ENCODE measurements around the gene FLT3. TPM values are rescaled to one million over a fixed set of nuclear protein-coding genes. Genes with fewer than 3 reads are reported as not detected.

The FLT3 gene
- total RNA-seq, 1 donor from 2014 or later, result 0.07 TPM

DNA sequence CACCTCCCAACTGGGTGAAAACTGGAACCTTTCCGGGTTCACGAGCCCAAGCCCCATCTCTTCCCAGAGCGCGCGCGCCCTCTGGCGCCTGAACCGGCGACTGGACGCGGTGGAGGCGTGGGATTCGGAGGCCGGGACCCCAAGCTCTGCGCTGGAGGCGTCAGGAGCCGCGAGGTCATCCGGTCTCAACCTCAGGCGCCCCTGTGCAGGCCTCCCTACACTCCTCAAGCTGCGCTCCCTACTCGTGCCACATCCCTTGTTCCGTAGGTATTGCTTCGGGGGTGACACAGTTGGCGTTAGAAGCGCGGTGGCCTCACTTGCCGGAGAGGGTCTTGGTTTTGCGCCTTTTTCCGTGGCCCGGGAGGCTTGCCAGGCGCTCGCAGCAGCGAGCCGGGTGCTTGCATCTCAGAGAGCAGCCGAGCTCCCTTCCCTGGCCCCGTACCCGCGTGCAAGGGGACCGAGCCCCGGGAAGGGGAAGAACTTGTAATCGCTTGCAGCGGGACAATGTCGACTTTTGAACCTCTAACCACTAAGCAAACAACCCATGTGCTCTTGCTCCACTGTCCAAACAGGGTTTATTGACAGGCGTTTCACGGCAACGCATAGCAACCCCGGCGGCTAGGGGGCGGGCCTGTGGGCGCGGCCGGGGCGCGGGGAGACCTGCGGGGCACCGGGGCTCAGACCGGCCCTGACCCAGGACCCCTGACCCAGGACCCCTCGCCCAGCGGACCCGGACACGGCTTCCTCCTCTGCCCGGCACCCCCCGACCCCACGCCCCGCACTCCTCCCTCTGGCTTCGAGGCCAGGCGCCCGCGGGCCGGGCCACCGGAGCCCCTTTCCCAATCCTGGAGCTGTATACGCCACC, 139.8 kb downstream of the FLT3 start:
- H3K4me3 Mint-ChIP-seq, result peak overlapping the region; percentile 67
- no peak for TF ChIP-seq CTCF (IDR thresholded peaks at IDR 0.05)
- ChIA-PET POLR2A (no interaction called here), CTCF (interaction anchor here (0.9 to 1.4 kb wide), 2 partner anchors 9 to 134 kb away, joined by 3 to 7 read pairs; partner anchors contain the start of gene CDX2)
- intact Hi-C loops (cut with micrococcal nuclease), result no loop called here
- H3K9me3 Mint-ChIP-seq, result no peaks in the 10 kb centered on the region
- no peak overlapping the region for H3K27ac Mint-ChIP-seq
- DNase-seq (no peak), ATAC-seq (ENCODE audit: low read depth) (no peak)
- H3K36me3 Mint-ChIP-seq (ENCODE audit: low read depth), result no peaks in the 10 kb centered on the region
- H3K4me1 Mint-ChIP-seq, result peaks cover 12% of the 10 kb centered on the region
- peaks cover 53% of the 10 kb centered on the region for H3K27me3 Mint-ChIP-seq

- no peaks in the 10 kb centered on the region for H3K36me3 Mint-ChIP-seq (ENCODE audit: low read depth)
- TF ChIP-seq CTCF (IDR thresholded peaks at IDR 0.05), result no peak
- no peak overlapping the region for H3K27ac Mint-ChIP-seq
- no peak for ATAC-seq (ENCODE audit: low read depth)
- peaks cover 53% of the 10 kb centered on the region for H3K27me3 Mint-ChIP-seq
- peak overlapping the region; percentile 17 for H3K4me3 Mint-ChIP-seq
- no peaks in the 10 kb centered on the region for H3K9me3 Mint-ChIP-seq
- POLR2A ChIA-PET, result no interaction called here
- DNase-seq, result no peak
- peaks cover 14% of the 10 kb centered on the region for H3K4me1 Mint-ChIP-seq
- intact Hi-C loops (cut with micrococcal nuclease), result no loop called here
- CTCF ChIA-PET, result interaction anchor here (1.4 kb wide), 1 partner anchor 133 kb away, joined by 7 read pairs; no protein-coding TSS in a partner anchor
Measured at GRCh38 chr13:27959976-27960361, 140.4 kb downstream of the FLT3 start.

GRCh38 chr13:27956576-27957300, 143.6 kb downstream of the FLT3 start:
- CTCF ChIA-PET, result interaction anchor here (2.0 to 5.6 kb wide), 2 partner anchors 129 to 595 kb away, joined by 4 to 72 read pairs; no protein-coding TSS in a partner anchor
- ATAC-seq (ENCODE audit: low read depth) (no peak), DNase-seq (no peak)
- no peaks in the 10 kb centered on the region for H3K9me3 Mint-ChIP-seq
- POLR2A ChIA-PET, result no interaction called here
- peaks cover 28% of the 10 kb centered on the region for H3K4me1 Mint-ChIP-seq
- no peak overlapping the region for H3K27ac Mint-ChIP-seq
- no peak overlapping the region for H3K4me3 Mint-ChIP-seq
- H3K36me3 Mint-ChIP-seq (ENCODE audit: low read depth), result no peaks in the 10 kb centered on the region
- intact Hi-C loops (cut with micrococcal nuclease), result no loop called here
- no peak for TF ChIP-seq CTCF (IDR thresholded peaks at IDR 0.05)
- peaks cover 52% of the 10 kb centered on the region for H3K27me3 Mint-ChIP-seq

GRCh38 chr13:27955014-27955591, 145.3 kb downstream of the FLT3 start:
- no peak overlapping the region for H3K27ac Mint-ChIP-seq
- no peaks in the 10 kb centered on the region for H3K36me3 Mint-ChIP-seq (ENCODE audit: low read depth)
- ATAC-seq (ENCODE audit: low read depth) (no peak), DNase-seq (no peak)
- ChIA-PET POLR2A (interaction anchor here (0.6 kb wide), 1 partner anchor 531 kb away, joined by 3 read pairs; no protein-coding TSS in a partner anchor), CTCF (interaction anchor here (0.8 to 5.6 kb wide), 7 partner anchors 9 to 127 kb away, joined by 3 to 72 read pairs (median 7); partner anchors contain the start of genes CDX2 and PDX1)
- no peaks in the 10 kb centered on the region for H3K9me3 Mint-ChIP-seq
- peaks cover 17% of the 10 kb centered on the region for H3K4me1 Mint-ChIP-seq
- intact Hi-C loops (cut with micrococcal nuclease), result loop anchor here (2.0 kb wide), 2 partner anchors 14 to 22 kb away; partner anchors contain the start of gene CDX2
- H3K4me3 Mint-ChIP-seq, result no peak overlapping the region
- TF ChIP-seq CTCF (IDR thresholded peaks at IDR 0.05), result no peak
- peaks cover 58% of the 10 kb centered on the region for H3K27me3 Mint-ChIP-seq
